Measurements from ENCODE around the gene SERPINB3.
A peak's percentile ranks its signal among the peaks of the same experiment; 100 is the strongest.
"Not testable (repeated sequence)": the region's sequence is repeated elsewhere in the genome, so short reads cannot be mapped to it uniquely, and the experiment has no call there.

The SERPINB3 gene

GRCh38 chr18:63646936-63647335 lies 14.8 kb downstream of the SERPINB3 start:
- DNase-seq (ENCODE audit: low read depth): no peak

GRCh38 chr18:63644694-63645093 lies 17.0 kb downstream of the SERPINB3 start:
- not testable (repeated sequence) for DNase-seq (ENCODE audit: low read depth)

GRCh38 chr18:63644142-63644541 lies 17.6 kb downstream of the SERPINB3 start, which contains the start of gene SERPINB4:
Gene SERPINB4 (minus strand): TSS chr18:63644256. CDS start chr18:63643577, 679 bp downstream.
- not testable (repeated sequence) for DNase-seq (ENCODE audit: low read depth)

GRCh38 chr18:63642668-63643356 lies 18.9 kb downstream of the SERPINB3 start:
- DNase-seq (ENCODE audit: low read depth): not testable (repeated sequence)

- not testable (repeated sequence) for DNase-seq (ENCODE audit: low read depth)
Measured at GRCh38 chr18:63641157-63641680, 20.5 kb downstream of the SERPINB3 start.

- no peak for DNase-seq (ENCODE audit: low read depth)
Measured at GRCh38 chr18:63637703-63638102, 24.0 kb downstream of the SERPINB3 start.

GRCh38 chr18:63627819-63628218 lies 33.9 kb downstream of the SERPINB3 start:
- DNase-seq (ENCODE audit: low read depth): no peak

GRCh38 chr18:63626431-63626830 lies 35.3 kb downstream of the SERPINB3 start:
- DNase-seq (ENCODE audit: low read depth): no peak

GRCh38 chr18:63624863-63625262 lies 36.8 kb downstream of the SERPINB3 start:
- no peak for DNase-seq (ENCODE audit: low read depth)

- no peak for DNase-seq (ENCODE audit: low read depth)
Measured at GRCh38 chr18:63619661-63620060, 42.0 kb downstream of the SERPINB3 start.

GRCh38 chr18:63617915-63618234 lies 43.8 kb downstream of the SERPINB3 start:
- no peak for DNase-seq (ENCODE audit: low read depth)

- no peak for DNase-seq (ENCODE audit: low read depth)
Measured at GRCh38 chr18:63617049-63617914, 44.4 kb downstream of the SERPINB3 start.

GRCh38 chr18:63613420-63613819 lies 48.3 kb downstream of the SERPINB3 start:
- DNase-seq (ENCODE audit: low read depth): no peak

GRCh38 chr18:63606526-63606925 lies 55.2 kb downstream of the SERPINB3 start:
- peak; percentile 27 for DNase-seq (ENCODE audit: low read depth)
